NCI-H1694 (cell line): ENCODE measurements around the gene TGM5.
"Not testable (repeated sequence)": the region's sequence is repeated elsewhere in the genome, so short reads cannot be mapped to it uniquely, and the experiment has no call there.

ENCODE experiments used
- DNase-seq: peaks from one replicate; lab custom pipeline; 2025; lab: John Stamatoyannopoulos, UW

Gene TGM5

GRCh38 chr15:43218908-43219706, 47.6 kb downstream of the TGM5 start:
- DNase-seq, result no peak

GRCh38 chr15:43215961-43216360, 50.8 kb downstream of the TGM5 start:
- DNase-seq, result no peak

DNA sequence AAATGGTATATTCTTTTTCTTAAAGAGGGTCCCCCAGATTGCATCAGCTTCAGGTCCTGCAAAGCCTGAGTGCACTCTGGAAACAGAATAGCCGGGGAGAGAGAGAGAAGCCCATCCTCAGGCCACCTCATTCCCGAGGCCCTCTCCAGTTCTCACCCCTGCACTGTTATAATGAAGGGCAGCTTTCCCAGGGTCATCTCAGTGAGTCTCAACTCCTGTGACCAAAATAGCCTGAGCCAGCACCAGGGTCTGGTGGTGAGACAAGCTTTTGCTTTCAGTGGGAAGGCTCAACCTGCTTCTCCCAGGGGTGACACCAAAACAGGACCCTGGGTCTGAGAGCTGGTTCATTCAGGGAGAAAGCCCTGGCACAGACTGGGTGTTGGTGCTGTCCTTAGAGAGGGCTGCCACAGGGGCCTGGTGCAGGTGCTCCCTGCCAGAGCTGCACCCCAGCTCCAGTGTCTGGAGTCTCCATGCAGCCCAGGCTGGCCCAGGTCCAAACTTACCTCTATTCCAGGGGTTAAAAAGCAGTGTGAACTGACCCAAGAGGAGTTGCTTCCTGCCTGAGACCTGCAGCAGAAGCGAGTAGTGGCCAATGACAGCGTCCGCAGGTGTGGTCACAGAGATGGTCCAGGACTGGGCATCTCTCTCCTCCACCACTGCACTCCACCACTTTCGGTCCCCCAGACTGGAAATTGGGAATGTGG, 52.0 kb downstream of the TGM5 start:
- DNase-seq, result no peak

- DNase-seq, result no peak
These were observed 52.6 kb downstream of the TGM5 start for GRCh38 chr15:43214169-43214568.

DNA sequence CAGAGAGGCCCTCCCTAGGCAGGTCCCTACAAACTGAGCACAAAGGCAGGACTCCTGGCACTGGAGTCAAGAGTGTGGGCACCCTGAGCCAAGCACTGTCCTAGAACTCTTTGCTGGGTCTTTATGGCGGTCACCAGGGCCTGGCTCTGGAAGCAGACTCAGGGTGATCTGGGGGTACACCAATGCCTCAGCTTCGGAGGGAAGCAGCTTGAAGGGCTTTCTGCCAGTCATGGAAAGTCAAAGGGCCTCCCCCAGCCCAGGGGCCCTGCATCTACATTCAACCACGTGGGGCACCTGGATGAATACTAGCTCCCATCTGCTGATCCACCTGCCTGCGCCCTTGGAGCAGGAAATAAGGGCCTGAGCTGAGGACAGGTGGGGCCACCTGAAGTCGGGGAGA, 53.3 kb downstream of the TGM5 start:
- no peak for DNase-seq

DNA sequence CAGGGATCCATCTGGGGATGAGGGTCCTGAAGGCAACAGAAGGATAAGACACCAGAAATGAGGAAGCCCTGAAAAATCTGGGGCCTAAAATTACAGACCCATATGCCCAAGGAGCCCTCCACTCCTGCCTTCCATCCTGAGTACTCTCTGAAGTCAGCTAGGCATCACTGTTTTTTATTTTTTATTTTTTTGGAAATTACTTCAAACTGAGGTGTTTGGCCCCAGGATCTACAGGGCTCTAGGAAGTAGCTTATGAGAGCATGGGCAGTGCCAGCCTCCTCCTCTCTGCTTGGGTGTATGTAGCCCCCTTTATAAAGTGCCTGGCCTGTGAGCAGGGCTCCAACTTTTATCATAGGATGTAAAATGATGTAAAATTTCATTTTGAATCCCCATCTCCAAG, 53.8 kb downstream of the TGM5 start:
- DNase-seq, result no peak

- no peak for DNase-seq
These were observed 54.4 kb downstream of the TGM5 start for GRCh38 chr15:43212299-43212698.

- no peak for DNase-seq
These were observed 55.4 kb downstream of the TGM5 start for GRCh38 chr15:43211224-43211735.

DNA sequence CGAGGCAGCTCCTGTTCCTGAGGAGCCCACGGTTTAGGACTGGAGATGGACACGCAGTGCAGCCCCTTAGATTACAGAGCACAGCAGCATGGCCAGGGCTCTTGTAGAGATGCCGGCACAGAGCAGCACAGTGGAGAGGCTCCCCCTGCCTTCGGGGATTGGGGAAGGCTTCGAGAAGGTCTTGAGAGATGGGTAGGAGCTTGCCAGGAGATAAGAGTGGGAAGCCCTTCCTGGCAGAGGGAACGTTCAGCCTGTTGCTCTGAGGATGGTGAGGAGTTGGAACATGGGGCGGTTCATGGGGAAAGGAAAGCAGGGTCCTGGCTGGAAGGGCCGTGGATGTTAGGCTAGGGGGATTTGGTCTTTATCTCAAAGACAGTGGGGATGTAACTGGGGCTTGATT, 55.9 kb downstream of the TGM5 start:
- DNase-seq, result no peak

DNA sequence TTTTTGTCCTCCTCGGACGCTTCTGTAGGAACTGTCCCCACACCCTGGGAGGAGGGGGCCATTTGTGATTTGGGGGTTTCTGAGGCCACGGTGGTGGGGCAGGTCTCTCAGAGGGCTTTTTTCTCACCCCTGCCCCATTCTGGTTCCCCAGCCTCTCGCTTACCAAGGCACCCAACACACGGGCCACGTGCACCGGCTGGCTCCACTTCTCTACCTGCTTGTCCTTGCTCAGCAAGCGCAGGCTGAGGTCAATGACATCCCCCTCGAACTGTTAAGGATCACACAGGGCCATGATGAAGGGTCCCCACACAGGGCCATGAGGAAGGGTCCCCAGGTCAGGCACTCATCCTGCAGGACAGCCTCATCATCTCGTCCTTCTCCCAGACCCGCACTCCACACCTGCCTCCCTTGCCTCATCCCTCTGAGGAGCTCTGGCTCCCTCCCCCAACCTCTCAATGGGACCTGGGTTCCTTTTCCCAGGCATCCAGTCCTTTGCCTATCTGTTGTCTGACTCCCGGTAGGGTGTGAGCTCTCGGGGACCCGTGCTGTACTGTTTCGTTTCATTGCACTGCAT, 56.5 kb downstream of the TGM5 start:
- no peak for DNase-seq

DNA sequence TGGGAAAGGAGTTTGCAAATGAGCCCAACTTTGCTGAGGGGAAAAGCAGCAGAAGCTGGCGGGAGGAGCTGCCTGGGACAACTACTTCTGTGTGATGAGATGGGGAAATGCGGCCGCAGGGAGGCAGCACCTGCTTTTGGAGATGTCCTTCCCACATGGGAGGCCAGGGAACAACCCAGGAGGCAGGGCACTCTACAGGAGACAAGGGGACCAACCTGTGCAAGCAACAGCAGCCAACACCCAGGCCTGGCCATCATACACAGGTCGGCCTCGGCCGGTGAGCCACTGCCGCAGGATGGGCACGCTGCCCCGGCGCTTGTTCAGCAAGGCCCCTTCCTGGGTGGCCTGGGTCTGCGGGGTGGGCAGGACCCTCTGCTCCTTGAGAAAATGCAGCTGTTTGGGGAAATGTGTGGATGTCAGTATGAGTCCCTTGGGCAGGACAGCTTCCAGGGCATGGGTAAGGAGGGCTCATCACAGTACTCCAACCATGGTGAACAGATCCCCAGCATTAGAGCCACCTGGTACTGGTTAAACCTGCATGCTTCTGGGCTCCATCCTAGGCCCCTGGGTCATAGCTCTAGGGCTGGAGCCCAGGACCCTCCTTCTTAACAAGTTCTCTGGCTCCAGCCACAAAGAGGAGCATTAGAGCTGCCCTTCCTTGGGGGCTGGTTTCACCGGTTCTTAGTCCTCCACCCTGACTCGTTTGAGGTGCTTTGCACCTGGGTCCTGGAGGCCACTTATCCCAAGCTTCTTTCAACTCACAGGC, 57.5 kb downstream of the TGM5 start:
- no peak for DNase-seq

DNA sequence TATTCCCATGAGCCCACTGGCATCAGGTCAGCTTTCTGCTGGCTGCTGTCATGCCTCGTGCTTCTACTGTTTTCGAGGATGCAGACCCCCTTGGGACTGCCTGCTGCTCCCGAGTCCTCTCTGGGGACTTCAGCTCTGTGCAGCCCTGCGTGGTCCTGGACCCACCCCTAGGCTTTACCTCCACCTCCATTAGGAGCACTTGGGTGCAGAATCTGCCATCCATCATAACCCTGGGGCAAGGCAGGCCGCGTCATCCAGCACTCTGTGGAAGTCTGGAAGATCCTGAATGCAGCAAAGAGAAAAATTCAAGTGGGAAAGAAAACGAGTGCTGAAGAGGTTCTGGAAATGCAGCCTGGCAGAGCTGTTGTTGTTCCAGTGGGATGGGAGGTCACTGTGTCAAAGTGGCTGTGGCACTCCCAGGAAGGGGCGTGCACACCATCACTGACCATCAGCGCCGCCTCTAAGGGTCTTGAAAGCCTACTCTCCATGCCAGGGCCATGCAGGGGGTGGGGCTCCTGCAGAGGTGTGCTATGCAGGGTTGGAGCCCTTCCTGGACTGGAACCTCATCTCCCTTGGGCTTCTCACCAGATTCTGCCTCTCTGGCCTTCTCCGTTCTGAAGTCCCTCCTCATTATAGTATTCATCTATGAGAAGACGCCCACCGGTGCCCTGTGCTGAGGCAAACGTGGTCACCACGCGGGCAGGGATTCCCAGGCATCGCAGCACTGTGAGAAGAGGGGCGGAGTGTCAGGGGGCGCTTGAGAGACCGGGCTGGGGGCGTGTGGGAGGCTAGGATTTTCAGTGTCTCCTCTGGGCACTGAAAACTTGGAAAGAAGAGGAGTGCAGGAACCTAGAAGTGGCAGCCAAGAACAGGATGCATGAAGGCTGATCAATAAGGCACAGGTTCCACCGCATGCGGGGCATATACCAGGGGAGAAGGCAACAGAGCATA, 58.4 kb downstream of the TGM5 start:
- no peak for DNase-seq

- DNase-seq, result no peak
These were observed 59.7 kb downstream of the TGM5 start for GRCh38 chr15:43207024-43207423.

DNA sequence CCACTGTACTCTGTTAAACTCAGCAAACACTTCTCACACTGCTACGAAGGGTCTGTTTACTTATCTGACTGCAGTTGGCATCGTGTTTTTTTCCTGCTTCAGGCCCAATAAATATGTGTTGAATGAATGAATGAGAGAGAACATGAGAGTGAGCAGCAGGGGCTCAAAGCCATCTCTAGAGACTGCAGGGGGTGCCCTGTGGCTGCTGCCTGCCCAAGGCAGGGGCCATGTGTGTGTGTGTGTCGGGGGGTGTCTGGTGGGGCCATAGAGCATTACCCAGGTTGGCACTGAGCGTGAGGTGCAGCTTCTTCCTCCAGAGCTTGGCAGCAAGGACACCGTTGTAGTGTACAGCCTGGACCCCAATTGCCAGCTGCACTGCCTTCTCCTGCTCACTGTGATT, 60.7 kb downstream of the TGM5 start:
- no peak for DNase-seq

DNA sequence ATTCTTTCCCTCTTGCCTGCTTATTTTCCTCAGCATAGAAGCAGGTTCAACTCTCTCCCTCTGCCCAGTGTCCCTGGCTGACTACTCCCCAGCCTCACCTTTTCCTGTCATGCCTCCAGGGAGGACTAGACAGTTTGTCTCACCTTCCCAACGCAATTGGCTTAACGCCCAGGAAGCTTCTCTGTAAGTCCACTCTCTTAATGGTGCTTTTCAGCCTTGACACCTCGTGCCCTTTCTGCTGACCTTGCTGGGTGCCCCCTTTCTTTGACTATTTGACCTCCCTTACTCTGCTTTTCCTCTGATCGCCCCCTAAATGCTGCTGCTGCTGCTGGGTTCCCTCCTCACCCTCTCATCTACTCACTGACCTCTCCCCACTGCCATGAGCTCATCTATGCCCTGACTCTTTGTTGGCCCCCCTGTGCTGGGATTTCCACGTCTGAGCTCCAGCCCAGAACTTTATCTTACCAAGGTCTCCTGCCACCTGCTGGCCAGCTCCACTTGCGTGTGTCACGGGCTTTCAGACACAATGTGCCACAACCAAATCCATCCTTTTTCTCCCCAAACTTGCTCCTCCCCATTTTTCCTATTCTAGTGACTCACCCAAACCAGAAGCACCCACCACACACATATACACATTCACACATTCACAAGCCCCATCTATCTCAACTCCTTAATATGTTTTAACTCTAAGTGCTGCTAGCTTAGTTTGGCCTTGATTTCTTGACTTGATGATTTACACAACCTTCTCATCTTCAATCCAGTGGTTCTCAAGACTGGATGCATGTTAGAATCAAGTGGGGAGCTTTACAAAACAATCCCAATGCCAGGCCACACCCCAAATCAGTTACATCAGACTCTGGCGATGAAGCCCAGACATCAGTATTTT, 62.5 kb downstream of the TGM5 start:
- DNase-seq, result peak; percentile 12

DNA sequence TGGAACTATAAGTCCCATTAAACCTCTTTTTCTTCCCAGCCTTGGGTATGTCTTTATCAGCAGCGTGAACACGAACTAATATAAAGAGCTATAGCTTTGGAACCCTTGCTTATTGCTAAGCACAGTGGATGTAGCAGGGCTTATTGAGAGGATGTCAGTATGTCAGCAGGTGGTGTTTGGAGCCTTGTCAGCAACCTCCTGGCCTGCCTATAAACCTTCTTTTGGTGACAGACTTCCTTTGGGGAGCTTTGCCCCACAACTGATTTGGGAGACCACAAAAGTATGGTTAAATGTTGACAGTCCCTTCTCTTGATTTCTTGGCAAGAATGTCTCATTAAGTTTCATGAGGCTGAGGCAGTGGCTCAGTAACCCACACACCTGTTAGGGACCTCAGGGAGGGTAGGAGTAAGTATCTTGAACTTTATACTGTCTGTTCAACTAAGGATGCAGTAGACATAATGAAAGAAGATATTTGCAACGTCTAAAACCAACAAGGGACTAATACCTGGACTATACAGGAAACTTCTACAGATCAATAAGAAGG, 66.7 kb downstream of the TGM5 start:
- DNase-seq, result no peak

GRCh38 chr15:43198992-43199391, 67.7 kb downstream of the TGM5 start:
- no peak for DNase-seq

GRCh38 chr15:43198556-43198955, 68.2 kb downstream of the TGM5 start:
- DNase-seq, result not testable (repeated sequence)

- not testable (repeated sequence) for DNase-seq
These were observed 69.0 kb downstream of the TGM5 start for GRCh38 chr15:43197773-43198172.
